ENCODE measurements around the gene GFER.

DNA sequence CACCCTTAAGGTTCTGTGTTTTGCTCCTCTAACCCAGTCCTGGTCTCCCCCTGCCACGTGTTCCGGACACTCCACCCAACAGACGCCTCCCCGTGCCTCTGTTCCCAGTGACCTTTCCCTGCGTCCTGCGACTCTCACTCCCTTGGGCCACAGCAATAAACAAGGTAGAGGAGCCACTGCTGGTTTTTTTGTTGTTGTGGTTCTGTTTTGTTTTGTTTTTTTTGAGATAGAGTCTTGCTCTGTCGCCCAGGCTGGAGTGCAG lies 31.9 kb downstream of the GFER start:
- TF ChIP-seq, protein P1, sequence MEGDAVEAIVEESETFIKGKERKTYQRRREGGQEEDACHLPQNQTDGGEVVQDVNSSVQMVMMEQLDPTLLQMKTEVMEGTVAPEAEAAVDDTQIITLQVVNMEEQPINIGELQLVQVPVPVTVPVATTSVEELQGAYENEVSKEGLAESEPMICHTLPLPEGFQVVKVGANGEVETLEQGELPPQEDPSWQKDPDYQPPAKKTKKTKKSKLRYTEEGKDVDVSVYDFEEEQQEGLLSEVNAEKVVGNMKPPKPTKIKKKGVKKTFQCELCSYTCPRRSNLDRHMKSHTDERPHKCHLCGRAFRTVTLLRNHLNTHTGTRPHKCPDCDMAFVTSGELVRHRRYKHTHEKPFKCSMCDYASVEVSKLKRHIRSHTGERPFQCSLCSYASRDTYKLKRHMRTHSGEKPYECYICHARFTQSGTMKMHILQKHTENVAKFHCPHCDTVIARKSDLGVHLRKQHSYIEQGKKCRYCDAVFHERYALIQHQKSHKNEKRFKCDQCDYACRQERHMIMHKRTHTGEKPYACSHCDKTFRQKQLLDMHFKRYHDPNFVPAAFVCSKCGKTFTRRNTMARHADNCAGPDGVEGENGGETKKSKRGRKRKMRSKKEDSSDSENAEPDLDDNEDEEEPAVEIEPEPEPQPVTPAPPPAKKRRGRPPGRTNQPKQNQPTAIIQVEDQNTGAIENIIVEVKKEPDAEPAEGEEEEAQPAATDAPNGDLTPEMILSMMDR (IDR thresholded peaks at IDR 0.05), result no peak
- no peak for TF ChIP-seq POLR2A (IDR thresholded peaks at IDR 0.05)
